Measurements from ENCODE around the gene FBXO33.

FBXO33 gene

DNA sequence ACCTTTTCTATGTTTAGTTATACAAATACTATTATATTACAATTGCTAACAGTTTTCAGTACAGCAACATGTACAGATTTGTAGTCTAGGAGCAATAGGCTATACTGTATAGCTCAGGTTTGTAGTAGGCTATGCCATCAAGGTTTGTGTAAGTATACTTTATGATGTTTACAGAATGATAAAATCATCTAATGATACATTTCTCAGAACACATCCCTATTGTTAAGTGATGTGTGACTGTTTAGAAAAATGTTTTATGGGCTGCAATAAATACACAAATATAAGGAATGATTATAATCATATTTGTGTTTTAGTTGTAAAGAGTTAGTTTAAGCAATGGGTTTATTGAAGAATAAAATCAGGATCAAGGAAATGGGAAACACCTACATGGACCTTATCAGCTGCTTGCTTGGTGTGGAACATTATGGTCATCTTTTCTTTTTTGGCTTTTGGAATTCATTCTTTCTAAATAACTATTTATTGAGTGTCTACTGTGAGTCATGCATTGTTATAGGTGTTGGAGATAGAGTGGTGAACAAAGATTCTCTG is 24.5 kb upstream of the FBXO33 start:
- TF ChIP-seq, protein P1, sequence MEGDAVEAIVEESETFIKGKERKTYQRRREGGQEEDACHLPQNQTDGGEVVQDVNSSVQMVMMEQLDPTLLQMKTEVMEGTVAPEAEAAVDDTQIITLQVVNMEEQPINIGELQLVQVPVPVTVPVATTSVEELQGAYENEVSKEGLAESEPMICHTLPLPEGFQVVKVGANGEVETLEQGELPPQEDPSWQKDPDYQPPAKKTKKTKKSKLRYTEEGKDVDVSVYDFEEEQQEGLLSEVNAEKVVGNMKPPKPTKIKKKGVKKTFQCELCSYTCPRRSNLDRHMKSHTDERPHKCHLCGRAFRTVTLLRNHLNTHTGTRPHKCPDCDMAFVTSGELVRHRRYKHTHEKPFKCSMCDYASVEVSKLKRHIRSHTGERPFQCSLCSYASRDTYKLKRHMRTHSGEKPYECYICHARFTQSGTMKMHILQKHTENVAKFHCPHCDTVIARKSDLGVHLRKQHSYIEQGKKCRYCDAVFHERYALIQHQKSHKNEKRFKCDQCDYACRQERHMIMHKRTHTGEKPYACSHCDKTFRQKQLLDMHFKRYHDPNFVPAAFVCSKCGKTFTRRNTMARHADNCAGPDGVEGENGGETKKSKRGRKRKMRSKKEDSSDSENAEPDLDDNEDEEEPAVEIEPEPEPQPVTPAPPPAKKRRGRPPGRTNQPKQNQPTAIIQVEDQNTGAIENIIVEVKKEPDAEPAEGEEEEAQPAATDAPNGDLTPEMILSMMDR (IDR thresholded peaks at IDR 0.05) = no peak
- TF ChIP-seq ZFX (IDR thresholded peaks at IDR 0.05; ENCODE audit: borderline replicate concordance) = no peak
- H3K27ac ChIP-seq = no peak overlapping the region

DNA sequence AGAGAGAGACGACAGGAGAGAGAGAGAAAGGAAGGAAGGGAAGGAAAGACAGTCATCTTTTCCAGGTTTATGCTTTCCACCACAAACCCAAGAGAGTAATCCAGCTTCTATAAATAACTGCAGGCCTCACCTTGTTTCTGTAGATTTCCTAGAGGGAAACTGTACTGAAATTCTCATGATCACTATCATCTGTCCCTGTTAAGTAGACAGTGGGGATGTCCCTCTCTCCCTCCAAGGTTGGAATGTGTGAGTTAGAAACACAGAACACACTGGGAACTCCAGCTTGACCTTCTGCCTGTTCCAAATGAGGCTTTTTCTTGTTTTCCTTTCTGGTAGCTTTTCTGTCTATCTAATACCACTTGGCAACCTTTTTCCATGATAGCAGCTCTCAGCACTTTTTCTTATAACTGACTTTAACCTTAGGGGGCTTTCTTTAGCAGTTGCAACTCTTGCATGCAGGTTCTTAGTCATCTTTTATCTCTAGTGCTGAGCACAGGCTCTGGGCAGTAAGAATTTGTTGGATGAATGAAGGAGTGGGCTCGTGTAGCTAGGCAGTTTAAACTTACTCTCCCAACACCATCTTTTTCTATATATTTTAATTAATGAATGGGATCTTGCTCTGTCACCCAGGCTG is 22.8 kb upstream of the FBXO33 start:
- TF ChIP-seq, protein P1 (IDR thresholded peaks at IDR 0.05) = no peak
- TF ChIP-seq ZFX (IDR thresholded peaks at IDR 0.05; ENCODE audit: borderline replicate concordance) = no peak
- no peak overlapping the region for H3K27ac ChIP-seq

DNA sequence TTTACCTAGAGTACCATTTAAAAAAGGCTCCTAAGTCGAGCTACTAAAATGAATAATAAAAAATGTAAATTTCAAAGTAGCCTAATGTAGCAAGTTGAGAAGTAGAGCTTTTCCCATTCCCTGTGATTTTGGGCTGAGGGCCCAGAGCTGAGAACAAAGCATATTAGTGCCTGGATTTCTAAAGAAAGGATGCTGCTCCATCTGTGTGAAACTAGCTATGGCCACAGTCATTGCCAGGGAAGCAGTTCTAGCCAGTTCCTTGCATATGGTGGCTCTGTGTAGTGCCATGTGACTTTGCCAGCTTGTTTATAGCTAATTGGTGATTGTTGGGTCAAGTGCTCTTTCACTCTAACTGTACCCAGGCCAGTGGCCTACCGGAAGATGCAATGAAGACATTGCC is 20.4 kb upstream of the FBXO33 start:
- TF ChIP-seq, protein P1 (IDR thresholded peaks at IDR 0.05) = no peak
- no peak for TF ChIP-seq ZFX (IDR thresholded peaks at IDR 0.05; ENCODE audit: borderline replicate concordance)
- no peak overlapping the region for H3K27ac ChIP-seq

DNA sequence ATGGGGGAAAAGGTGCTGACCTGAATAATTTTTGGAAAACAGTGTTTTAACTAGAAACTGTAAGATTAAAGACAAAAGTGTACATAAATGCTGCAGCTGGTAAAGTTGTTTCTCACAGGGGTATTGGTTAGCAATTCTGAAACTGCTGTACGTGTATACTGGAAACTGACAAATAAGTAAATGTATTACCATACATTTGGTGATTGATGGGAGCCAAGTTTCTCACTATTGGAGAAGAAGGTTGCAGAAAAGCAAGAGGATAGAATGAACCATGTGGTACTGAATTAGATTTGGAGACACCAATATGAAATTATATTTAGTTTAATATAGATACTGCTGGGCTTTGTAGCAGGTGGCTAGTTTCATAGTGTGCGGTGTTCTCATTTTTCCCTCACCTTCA is 19.6 kb upstream of the FBXO33 start:
- TF ChIP-seq, protein P1 (IDR thresholded peaks at IDR 0.05) = no peak
- no peak for TF ChIP-seq ZFX (IDR thresholded peaks at IDR 0.05; ENCODE audit: borderline replicate concordance)
- no peak overlapping the region for H3K27ac ChIP-seq

DNA sequence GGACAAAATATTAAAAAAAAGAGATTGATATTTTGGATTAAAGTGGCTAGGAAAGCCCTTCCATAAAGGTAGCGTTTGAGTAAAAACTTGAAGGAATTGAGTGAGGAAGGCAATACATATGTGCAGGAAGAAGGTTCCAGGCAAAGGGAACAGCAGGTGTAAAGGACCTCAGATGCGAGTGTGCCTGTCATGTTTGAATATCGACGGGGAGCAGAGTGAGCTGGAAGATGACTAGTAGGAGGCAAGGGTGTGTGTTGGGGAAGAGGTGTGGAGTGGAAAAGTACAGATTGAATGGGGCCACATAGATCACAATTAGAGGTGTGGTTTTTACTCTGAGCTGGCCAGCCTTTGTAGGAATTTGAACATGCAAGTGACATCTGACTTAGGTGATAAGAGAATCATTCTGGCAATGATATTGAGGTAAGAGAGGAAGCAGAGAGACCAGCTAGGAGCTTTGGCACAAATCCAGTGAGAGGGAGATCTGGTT is 15.0 kb upstream of the FBXO33 start:
- TF ChIP-seq, protein P1 (IDR thresholded peaks at IDR 0.05) = no peak
- TF ChIP-seq ZFX (IDR thresholded peaks at IDR 0.05; ENCODE audit: borderline replicate concordance) = no peak

DNA sequence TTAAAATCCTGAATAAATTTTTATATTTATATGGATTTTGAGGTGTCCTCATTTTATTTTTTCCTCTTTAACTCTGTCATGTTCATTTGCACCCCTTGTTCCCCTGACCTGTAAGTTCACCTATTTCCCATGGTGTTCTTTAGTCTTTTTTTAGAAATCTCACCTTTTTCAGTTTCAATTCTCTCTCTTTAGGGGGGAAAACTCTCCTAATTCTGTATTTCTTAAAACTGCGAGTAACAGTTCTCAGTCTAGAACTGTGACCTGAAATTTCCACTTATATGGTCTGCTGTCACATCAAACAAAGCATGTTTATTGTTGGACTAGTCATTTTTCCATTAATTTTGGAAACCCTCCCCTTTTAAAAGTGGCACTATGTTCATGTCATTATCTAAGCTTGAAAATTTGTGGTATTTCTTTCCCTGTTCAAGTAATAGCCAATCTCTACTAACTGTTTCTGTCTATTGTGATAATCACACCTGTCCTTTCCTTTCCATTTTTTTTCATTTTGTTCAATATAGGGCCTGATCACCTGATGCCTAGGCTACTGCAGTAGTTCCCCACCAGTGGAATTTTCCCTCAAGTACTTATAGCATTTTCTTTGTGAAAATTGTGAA is 14.0 kb upstream of the FBXO33 start:
- no peak for TF ChIP-seq ZFX (IDR thresholded peaks at IDR 0.05; ENCODE audit: borderline replicate concordance)
- TF ChIP-seq, protein P1 (IDR thresholded peaks at IDR 0.05) = no peak
- no peak overlapping the region for H3K27ac ChIP-seq

More for the DNA sequence above, 15.0 kb upstream of the FBXO33 start:
- H3K27ac ChIP-seq = no peak overlapping the region

DNA sequence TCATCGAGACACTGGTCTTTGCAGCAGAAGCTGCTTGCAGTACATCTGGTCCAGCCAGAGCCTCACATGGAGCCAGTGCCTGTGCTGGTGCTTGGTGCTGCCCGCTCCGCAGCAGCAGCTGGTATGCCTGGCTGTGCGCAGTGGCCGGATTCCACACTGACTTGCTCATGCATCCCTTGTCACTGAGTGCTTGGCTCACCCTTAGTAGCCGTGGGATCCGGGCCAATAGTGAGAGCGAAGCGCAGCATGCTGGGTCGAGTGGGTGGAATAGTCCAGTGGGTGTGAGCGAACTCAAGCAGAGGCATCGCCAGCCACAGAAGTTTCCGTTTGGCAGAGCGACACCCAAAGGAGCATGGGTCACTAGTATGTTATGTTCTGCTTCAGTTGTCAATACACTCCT is 10.1 kb upstream of the FBXO33 start:
- no peak overlapping the region for H3K27ac ChIP-seq
- TF ChIP-seq, protein P1 (IDR thresholded peaks at IDR 0.05) = no peak
- TF ChIP-seq ZFX (IDR thresholded peaks at IDR 0.05; ENCODE audit: borderline replicate concordance) = no peak
